ENCODE data around the gene RBCK1. TPM values are rescaled to one million over a fixed set of nuclear protein-coding genes. Genes with fewer than 3 reads are reported as not detected.
A peak's percentile ranks its signal among the peaks of the same experiment; 100 is the strongest.

Gene RBCK1
- total and polyA plus RNA-seq, 9 of the 15 experiments (the other 6 are each of a cell fraction or from before 2014, with no cell fraction given), result 5.9 to 59.3 (median 26.5) TPM

DNA sequence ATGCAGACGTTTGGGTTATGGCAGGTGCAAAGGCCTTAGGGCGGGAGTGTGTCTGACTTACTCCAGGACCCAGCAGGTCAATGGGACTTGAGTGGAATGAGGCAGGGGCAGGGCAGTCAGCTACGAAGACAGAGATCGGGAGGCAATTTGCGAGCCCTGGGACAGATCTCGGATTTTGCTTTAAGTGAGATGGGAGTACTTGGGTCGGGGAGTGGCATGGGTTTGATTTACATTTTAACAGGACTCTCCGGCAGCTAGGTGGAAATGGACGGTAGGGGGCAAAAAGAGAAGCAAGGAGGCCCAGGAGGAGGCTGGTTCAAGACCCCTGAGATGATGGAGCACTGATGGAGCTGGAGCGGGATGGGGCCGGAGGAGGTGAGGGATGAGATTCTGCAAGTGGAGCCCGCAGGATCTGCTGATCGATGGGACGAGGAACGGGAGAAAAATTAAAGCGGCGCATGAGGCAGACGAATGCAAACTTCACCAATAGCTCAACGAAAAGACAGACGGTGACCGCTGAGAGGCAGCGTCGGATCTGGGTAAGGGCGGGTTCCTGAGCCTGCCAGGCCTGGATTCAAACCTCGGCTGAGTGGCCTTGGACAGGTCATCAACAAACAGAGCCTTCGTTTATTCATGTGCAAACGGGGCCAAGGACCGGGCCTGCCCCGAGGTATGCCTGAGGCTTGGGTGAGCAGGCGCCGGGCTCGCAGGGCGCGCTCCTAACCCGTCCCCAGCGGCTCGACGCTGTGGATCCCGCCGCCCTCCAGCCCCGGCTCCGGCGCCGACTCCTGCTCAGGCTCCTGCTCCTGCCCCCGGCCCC lies 756 bp upstream of the RBCK1 start (continued):
- TF ChIP-seq, protein P1, sequence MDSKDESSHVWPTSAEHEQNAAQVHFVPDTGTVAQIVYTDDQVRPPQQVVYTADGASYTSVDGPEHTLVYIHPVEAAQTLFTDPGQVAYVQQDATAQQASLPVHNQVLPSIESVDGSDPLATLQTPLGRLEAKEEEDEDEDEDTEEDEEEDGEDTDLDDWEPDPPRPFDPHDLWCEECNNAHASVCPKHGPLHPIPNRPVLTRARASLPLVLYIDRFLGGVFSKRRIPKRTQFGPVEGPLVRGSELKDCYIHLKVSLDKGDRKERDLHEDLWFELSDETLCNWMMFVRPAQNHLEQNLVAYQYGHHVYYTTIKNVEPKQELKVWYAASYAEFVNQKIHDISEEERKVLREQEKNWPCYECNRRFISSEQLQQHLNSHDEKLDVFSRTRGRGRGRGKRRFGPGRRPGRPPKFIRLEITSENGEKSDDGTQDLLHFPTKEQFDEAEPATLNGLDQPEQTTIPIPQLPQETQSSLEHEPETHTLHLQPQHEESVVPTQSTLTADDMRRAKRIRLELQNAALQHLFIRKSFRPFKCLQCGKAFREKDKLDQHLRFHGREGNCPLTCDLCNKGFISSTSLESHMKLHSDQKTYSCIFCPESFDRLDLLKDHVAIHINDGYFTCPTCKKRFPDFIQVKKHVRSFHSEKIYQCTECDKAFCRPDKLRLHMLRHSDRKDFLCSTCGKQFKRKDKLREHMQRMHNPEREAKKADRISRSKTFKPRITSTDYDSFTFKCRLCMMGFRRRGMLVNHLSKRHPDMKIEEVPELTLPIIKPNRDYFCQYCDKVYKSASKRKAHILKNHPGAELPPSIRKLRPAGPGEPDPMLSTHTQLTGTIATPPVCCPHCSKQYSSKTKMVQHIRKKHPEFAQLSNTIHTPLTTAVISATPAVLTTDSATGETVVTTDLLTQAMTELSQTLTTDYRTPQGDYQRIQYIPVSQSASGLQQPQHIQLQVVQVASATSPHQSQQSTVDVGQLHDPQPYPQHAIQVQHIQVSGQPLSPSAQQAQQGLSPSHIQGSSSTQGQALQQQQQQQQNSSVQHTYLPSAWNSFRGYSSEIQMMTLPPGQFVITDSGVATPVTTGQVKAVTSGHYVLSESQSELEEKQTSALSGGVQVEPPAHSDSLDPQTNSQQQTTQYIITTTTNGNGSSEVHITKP (IDR thresholded peaks at IDR 0.05; ENCODE audit: partially characterized antibody), result no peak
- no peak for TF ChIP-seq CBX2 (IDR thresholded peaks at IDR 0.05; ENCODE audit: insufficient read depth, low read length, poor library complexity, severe bottlenecking)
- TF ChIP-seq, protein P2, sequence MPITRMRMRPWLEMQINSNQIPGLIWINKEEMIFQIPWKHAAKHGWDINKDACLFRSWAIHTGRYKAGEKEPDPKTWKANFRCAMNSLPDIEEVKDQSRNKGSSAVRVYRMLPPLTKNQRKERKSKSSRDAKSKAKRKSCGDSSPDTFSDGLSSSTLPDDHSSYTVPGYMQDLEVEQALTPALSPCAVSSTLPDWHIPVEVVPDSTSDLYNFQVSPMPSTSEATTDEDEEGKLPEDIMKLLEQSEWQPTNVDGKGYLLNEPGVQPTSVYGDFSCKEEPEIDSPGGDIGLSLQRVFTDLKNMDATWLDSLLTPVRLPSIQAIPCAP (CRISPR knock-in tag; IDR thresholded peaks at IDR 0.05; ENCODE audit: borderline replicate concordance), result no peak
- peak; percentile 43 for TF ChIP-seq SP1 (CRISPR knock-in tag; IDR thresholded peaks at IDR 0.05)
- TF ChIP-seq, protein P3, sequence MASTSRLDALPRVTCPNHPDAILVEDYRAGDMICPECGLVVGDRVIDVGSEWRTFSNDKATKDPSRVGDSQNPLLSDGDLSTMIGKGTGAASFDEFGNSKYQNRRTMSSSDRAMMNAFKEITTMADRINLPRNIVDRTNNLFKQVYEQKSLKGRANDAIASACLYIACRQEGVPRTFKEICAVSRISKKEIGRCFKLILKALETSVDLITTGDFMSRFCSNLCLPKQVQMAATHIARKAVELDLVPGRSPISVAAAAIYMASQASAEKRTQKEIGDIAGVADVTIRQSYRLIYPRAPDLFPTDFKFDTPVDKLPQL (IDR thresholded peaks at IDR 0.05; ENCODE audit: extremely low read depth, insufficient read length), result no peak
- TF ChIP-seq CBX8 (IDR thresholded peaks at IDR 0.05; ENCODE audit: borderline replicate concordance, extremely low read depth, low read depth, low read length, poor library complexity, severe bottlenecking), result no peak
- no peak for TF ChIP-seq ZNF12 (CRISPR knock-in tag; IDR thresholded peaks at IDR 0.05)
- TF ChIP-seq SREBF2 (CRISPR knock-in tag; IDR thresholded peaks at IDR 0.05), result no peak
- 0 out of 2 replicates have a peak, but pooled peaks have one; percentile 23 for TF ChIP-seq KLF1 (tag; IDR thresholded peaks at IDR 0.05)
- no peak for TF ChIP-seq KDM1A (IDR thresholded peaks at IDR 0.05)
- TF ChIP-seq ZNF408 (CRISPR knock-in tag; IDR thresholded peaks at IDR 0.05; ENCODE audit: low read depth), result no peak
- 0 out of 2 replicates have a peak, but pooled peaks have one; percentile 48 for TF ChIP-seq BACH1 (tag; IDR thresholded peaks at IDR 0.05)
- TF ChIP-seq POLR2G (IDR thresholded peaks at IDR 0.05; ENCODE audit: low read depth, low read length), result peak; percentile 83
- no peak for TF ChIP-seq KAT8 (IDR thresholded peaks at IDR 0.05; ENCODE audit: low read depth)
- no peak for TF ChIP-seq SRSF7 (optimal IDR thresholded peaks at IDR 0.05; ENCODE audit: low read depth, low read length)
- 0 out of 2 replicates have a peak, but pooled peaks have one; percentile 15 for TF ChIP-seq TCF3 (CRISPR knock-in tag; IDR thresholded peaks at IDR 0.05)
- no peak for TF ChIP-seq ZNF561 (CRISPR knock-in tag; conservative IDR thresholded peaks at IDR 0.05)
- TF ChIP-seq SIRT6 (IDR thresholded peaks at IDR 0.05; ENCODE audit: low read depth, low read length), result no peak
- TF ChIP-seq, protein P4, sequence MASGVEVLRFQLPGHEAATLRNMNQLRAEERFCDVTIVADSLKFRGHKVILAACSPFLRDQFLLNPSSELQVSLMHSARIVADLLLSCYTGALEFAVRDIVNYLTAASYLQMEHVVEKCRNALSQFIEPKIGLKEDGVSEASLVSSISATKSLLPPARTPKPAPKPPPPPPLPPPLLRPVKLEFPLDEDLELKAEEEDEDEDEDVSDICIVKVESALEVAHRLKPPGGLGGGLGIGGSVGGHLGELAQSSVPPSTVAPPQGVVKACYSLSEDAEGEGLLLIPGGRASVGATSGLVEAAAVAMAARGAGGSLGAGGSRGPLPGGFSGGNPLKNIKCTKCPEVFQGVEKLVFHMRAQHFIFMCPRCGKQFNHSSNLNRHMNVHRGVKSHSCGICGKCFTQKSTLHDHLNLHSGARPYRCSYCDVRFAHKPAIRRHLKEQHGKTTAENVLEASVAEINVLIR (CRISPR knock-in tag; IDR thresholded peaks at IDR 0.05), result no peak
- TF ChIP-seq TARDBP (IDR thresholded peaks at IDR 0.05), result no peak
